PFSK-1 (cell line): ENCODE measurements around the gene L3MBTL1.

ENCODE experiments used
- FOXP2 ChIP-seq: optimal IDR thresholded peaks from 2 replicates; pipeline ENCODE3; 2011; ENCODE audit warnings: borderline replicate concordance, control low read depth, inconsistent platforms; ENCODE audit not compliant: insufficient read depth; ENCODE audit errors: extremely low read length, extremely low read depth
- POLR2AphosphoS5 ChIP-seq: IDR thresholded peaks from 2 replicates; pipeline ENCODE4 v1.6.1; 2012; ENCODE audit warnings: low read depth, mild to moderate bottlenecking, control low read depth, low read length, moderate library complexity
- REST ChIP-seq, 2 experiments: IDR thresholded peaks; 2 replicates each; pipeline versions ENCODE4 v1.6.1 to v1.8.0; 2011 to 2012; ENCODE audit warnings: low read depth in 2 of 2, low read length in 2 of 2, control low read depth in 1 of 2, inconsistent platforms in 1 of 2, mild to moderate bottlenecking in 1 of 2, moderate library complexity in 1 of 2; ENCODE audit not compliant: insufficient read depth in 1 of 2
- SIN3A ChIP-seq: IDR thresholded peaks from 2 replicates; pipeline ENCODE4 v1.6.1; 2012; ENCODE audit warnings: mild to moderate bottlenecking, low read length, moderate library complexity, borderline replicate concordance; ENCODE audit not compliant: insufficient read depth
- TAF1 ChIP-seq: IDR thresholded peaks from 2 replicates; pipeline ENCODE4 v1.6.1; 2012; ENCODE audit warnings: low read length, control low read depth, borderline replicate concordance; ENCODE audit not compliant: insufficient read depth

Gene L3MBTL1

DNA sequence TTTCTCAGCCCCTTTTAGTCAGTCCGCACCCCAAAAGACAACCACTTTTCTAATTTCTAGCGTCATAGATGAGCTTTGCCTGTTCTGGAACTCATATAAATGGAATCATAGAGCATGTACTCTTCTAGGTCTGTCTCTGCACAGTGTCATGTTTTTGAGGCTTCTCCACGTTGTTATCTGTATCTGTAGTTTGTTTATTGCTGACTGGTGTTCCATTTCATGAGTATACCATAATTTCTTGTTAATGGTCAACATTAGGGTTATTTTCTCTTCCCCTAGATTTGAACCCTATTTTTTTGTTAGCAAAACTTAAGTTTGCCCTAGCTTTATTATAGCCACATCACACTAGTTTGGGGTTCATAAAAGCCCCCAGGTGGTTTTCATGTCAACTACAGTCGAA, 35.2 kb downstream of the L3MBTL1 start:
- TF ChIP-seq SIN3A = no peak
- no peak for TF ChIP-seq REST (IDR thresholded peaks at IDR 0.05; ENCODE audit: insufficient read depth in 1 of 2, low read depth in 2 of 2, low read length in 2 of 2)
- no peak for TF ChIP-seq POLR2AphosphoS5
- no peak for TF ChIP-seq TAF1
- TF ChIP-seq FOXP2 = no peak

GRCh38 chr20:43543138-43543537, 35.6 kb downstream of the L3MBTL1 start:
- no peak for TF ChIP-seq SIN3A
- TF ChIP-seq REST (IDR thresholded peaks at IDR 0.05; ENCODE audit: insufficient read depth in 1 of 2, low read depth in 2 of 2, low read length in 2 of 2) = no peak
- no peak for TF ChIP-seq TAF1
- no peak for TF ChIP-seq POLR2AphosphoS5
- no peak for TF ChIP-seq FOXP2

GRCh38 chr20:43544501-43544900, 37.0 kb downstream of the L3MBTL1 start:
- TF ChIP-seq FOXP2 = no peak
- TF ChIP-seq POLR2AphosphoS5 = no peak
- no peak for TF ChIP-seq REST (IDR thresholded peaks at IDR 0.05; ENCODE audit: insufficient read depth in 1 of 2, low read depth in 2 of 2, low read length in 2 of 2)
- no peak for TF ChIP-seq TAF1
- TF ChIP-seq SIN3A = no peak

- TF ChIP-seq TAF1 = no peak
These were observed 38.5 kb downstream of the L3MBTL1 start for GRCh38 chr20:43545837-43546578.

GRCh38 chr20:43548273-43548880, 40.9 kb downstream of the L3MBTL1 start:
- TF ChIP-seq REST (IDR thresholded peaks at IDR 0.05; ENCODE audit: insufficient read depth in 1 of 2, low read depth in 2 of 2, low read length in 2 of 2) = no peak
- no peak for TF ChIP-seq FOXP2
- no peak for TF ChIP-seq TAF1
- no peak for TF ChIP-seq POLR2AphosphoS5
- no peak for TF ChIP-seq SIN3A
